GM18498 (cell line): Measurements from ENCODE around the gene RIGI.
"Not testable (repeated sequence)": the region's sequence is repeated elsewhere in the genome, so short reads cannot be mapped to it uniquely, and the experiment has no call there.

ENCODE experiments used
- ATAC-seq: cut with Tn5 transposase; IDR thresholded peaks from one replicate; pipeline ENCODE4 v1.9.1; 2021; ENCODE audit warnings: mild to moderate bottlenecking, moderate library complexity; ENCODE audit not compliant: unreplicated experiment

The RIGI gene

DNA sequence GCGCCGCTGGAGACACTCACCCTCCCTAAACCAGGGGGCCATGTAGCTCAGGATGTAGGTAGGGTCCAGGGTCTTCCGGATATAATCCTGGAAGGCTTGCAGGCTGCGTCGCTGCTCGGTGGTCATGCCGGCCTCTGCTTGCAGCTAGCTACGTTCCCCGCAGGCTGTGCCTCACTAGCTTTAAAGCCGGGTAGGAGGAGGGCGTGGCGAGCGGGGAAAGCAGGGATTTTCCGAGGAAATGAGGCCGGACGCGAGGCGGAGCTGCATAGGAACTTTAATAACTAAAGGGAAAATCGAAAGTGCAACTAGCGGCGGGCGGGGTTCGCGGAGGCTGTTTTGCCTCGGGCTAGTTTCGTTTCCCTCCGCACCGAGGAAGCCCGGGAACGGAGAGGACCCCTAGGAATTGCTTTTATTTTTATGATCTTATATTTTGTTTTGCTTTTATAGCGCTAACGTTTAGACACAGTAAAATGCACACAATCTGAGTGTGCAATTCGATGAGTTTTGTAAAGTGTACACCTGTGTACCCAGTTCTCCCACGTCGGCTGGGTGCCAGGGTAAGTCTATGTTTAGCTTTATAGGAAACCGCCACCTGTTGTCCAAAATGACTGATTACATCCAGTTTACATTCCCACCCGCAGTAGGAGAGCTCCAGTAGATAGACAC, at the start of gene RIGI:
Gene RIGI, minus strand, starts transcription at position 156 of the 666 bp plus-strand sequence. Its CDS starts 30 bp downstream, at position 126.
- ATAC-seq = peak; percentile 71

DNA sequence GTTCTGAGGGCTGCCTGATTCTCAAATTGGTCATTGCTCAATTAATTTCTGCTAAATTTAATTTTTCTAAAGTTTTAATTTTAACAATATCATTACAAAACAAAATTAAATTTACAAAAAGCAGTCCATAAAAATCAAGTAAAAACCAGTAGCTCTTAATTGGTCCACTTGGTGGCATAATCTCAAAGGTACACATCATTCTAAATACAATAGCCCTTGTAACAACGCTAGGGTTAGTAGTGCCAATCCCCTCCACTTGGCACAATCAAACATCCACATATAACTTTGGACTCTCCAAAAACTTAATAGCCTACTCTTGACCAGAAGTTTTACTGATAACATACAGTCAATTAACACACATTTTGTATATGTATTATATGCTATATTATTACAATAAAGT, 48.9 kb upstream of the RIGI start:
- no peak for ATAC-seq

DNA sequence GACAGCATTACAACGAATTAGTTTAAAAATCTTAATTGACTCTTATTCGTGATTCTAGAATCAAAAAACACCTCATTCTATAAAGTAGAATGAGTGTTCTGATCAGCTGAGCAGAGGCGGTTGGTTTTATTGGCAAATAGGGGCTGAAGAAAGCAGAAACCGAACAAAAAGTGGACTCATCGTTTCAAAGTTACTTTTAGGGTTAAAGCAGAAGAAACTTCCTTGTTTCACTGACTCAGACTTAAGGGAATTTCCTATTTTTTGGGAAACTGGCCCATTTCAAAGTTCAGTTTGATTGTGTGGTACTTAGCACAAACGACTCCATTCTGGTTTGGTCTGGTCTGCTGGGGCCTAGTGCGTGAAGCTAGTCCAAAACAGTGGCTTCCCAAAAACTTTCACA, 47.8 kb upstream of the RIGI start:
- ATAC-seq = no peak

DNA sequence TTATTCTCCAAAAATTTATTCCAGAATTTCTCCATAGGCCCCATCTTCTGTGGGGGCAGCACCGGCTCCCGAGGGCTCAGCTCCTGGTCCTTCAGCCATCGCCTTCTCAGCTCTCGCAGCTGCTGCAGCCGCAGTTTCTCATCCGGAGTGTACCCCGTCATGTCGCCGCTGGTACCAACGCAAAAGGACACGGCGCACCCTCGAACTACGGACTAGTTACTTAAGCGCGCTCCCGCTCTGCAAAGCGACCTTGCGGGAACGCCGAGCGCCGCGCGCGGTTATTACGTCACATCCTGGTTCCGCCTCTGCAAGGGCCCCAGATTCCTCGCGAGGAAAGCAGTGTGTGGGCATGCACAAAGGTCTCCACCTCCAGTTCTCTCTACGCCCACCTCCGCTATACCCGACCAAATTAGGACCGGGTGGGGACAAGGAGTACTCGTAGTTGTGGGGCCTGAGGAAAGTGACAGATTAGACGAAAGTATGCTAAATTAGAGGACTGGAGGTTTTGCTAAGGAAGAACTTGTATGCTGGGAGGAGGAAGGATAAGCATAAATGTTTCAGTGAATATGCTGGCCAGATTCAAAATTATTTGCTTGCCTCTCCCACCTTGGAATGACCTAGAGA, 47.0 kb upstream of the RIGI start, which contains the start of gene NDUFB6:
Gene NDUFB6, minus strand, starts transcription at position 260 of the 624 bp plus-strand sequence. Its CDS starts 99 bp downstream, at position 161.
- ATAC-seq = peak; percentile 89

DNA sequence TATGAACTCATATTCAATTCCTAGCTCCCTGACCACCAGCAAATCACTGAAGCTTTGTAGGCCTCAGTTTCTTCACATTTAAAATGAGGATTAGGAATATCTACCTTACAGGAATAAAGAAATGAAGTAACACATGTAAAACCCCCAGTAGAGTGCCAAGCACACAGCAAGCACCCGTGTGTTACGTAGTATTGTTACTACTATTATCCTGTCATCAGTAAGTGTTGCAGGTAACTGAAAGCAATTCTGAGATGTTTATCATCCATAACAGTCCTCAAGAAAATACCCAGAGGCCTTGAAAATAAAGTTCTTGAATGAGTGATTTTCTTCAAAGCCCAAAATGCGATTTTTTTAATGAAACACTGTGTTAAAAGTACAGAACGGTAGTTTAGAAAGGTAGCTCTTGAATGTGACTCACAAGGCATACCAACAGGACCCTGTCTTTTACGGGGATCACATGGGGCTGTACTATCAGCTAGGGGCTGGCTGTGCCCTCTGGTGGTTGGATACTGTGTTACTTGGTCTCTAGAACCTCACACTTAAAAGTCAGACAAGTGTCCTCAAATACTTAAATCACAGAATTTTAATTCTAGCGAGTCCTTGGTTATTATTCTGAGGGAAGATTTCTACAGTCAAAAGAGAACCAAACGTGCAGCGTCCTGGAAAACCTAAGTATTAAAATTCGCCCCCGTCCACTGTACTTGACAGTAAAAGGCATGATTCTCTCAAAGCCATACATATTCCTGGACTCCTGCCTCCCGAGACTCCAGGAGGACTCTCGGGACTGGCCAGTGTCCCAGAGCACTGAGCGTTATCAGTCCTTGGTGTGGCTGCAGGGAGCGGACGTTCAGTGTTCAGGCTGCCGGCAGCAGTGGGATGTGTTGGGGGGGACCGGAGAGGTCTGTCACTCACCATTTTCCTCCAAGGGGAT, 46.2 kb upstream of the RIGI start:
- peak; percentile 90 for ATAC-seq

DNA sequence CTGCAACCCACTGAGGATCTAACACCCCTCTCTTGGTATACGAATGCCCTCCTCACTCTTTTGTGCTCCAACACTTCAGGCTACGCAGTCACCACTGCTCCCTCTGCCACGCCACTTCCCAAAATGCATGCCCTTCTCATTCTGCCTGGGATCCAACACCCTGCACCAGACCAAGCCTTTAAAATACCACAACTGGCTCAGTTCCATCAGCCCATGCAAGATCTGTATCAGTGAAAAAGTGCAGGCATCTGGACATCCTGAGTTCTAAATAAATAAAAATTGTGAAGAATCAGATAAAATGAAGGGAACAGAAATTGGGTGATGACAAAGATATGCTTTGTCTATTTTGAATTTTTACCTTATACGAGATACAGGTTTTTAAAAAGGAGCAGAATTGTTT, 44.3 kb upstream of the RIGI start:
- no peak for ATAC-seq

DNA sequence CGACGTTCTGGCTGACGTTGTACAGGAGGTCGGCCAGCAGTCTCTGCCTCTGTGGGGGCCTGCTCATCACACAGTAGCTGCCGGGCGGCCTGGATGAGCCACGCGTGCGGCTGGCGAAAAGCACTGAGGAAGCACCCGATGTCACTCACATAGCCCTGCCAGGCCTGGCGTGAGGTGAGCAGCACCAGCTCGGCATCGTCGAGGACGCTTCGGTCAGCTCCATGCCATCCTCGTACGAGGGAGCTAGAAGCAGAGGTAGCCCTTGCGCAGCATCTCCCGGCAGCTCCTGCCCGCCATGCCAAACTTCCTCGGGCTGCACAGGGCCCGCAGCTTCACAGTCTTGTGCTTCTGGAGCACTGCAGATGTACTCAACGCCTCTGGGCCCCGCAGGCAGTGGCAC, 40.8 kb upstream of the RIGI start:
- ATAC-seq = no peak

DNA sequence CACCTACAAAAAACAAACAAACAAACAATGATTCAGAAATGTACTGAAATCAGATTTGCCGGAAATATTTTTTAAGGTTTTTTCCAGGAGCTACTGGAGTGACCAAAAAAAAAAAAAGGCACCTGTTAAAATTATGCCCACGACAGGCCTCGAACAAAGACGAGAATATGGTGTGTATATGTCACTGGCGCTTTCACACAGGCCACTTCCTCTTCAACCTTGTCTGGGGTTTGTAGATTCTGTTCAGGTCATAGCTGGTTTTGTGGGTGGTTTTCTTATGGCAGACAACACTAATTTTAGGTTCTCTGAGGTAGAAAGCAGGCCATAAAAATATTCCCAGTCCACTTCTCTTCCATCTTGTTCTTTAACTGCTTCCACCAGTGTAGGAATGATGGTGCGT, 40.0 kb upstream of the RIGI start:
- no peak for ATAC-seq

DNA sequence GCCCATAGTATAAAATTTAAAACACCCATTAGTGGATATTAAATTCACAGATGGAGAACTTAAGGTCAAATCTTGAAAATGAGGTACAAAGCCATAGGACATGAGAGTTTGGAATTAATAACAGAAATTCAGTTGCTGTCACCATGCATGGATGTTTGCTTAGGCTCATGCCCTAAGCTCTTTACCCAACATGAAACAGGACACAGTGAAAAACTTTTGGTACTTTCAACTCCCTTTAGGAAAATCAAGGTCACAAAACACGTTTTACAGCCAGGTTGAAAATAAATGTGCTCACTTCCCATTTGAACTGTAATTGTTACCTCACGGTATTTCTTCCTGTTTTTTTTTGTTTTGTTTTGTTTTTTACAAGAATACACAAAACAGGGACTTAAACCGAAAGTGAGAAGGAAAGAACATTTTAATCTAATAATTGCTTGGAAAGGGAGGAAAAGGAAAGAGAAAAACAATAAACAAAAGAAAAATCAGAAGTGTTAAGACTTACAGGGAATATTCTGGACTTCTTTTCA, 32.5 kb upstream of the RIGI start:
- no peak for ATAC-seq

DNA sequence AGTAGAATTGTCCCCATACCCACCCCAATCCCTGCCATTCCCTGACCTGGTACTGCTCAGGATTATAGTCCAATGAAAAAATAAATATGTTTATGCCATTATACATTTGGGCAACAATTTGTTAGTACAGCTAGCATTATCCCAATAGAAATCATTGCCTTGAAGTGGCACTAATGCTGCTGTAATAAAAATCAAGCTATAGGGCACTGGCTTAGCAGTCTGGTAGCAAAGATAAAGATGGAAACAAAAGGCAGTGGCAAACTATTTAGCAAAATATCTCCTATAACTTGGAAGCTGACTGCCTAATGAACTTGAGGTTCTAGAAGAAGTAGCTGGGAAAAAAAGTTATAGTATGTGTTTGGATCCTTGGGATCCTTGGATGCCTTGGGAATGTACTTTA, 28.6 kb upstream of the RIGI start:
- no peak for ATAC-seq

DNA sequence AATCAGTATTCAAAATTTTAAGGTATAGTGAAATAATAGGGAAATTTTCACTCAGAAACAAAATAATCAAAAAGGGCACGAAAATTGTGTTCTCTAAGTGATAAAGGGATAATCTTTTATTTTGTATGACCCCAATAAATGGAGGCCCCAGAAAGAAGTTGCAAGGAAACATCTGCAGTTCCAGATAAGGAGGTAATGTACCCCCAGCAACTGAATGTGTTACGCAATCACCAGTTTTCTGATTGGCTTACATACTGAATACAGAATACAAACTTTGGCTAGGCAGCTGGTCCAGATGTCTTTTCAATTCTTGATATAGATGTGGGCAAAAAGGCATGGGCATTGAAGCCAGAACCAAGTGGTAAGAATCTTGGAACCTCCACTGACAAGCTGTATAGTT, 28.1 kb upstream of the RIGI start:
- no peak for ATAC-seq

DNA sequence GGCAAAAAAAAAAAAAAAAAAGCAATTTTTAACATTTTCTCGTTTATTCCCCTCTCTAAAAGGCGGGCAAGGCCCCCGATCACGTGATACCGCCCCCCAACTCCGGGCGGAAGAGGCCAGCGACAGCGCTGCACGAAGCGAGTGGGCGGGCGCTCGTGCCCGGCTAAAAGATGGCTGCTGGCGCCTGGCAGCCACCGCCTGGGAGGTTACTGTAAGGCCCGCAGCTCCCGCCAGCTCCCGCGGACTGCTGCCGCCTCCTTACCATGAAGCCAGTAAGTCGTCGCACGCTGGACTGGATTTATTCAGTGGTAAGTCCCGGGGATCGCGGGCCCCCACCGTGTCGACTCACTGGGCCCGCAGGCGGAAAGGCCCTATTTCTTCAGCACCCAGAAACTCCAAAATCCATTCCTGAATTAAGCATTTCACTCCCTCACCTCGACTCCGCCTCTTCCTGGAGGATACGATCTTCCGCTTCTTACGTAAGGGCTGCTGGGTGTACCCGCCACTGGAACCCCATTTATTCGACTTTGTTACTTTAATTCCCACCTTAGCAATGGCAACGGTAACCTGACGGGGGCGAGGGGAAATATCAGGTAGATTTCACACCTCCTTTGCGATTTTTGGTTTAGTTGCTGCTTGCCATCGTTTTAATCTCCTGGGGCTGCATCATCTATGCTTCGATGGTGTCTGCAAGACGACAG, 26.3 kb upstream of the RIGI start, which contains the start of the genes SMIM27 and TOPORS:
Gene SMIM27, plus strand, starts transcription at position 156 of the 701 bp plus-strand sequence. Its CDS starts 108 bp downstream, at position 264.
Gene TOPORS, minus strand, starts transcription at position 415 of the 701 bp plus-strand sequence. Its CDS starts 150 bp downstream, at position 265.
- peak; percentile 77 for ATAC-seq

DNA sequence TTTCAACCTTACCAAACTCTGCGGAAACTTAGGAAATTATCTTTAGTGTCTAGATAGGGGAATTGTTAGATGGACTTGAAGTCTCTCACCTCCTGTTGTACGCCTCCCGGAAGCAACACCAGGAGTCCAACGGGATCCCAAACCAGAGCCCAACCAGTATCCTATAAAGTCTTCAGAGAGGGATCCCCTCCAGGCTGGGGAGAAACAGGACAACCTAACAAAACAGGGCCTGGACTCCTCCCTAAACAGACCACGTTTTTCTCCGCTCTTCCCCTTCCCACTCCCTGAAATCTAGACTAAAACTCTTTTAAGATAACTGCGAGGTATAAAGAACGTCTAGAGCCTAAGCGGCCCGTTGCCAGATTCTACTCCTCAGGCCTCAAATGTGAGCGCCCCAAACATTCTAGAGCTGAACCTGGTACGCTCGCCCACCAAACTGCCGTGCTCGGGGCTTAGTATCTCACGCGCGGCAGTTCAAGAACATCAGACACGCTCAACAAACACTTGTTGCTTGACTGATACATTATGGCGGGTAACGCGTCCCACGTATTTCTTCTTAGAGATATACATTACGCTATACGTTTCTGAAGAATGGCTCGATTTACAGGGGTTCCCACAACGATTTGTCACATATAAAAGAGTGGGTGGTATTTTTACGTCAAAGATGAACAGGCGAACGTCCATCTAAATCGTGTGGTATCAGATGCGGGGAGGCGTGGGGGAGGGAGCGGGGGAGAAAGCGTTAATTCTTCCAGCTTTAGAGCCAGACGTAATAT, 25.5 kb upstream of the RIGI start:
- ATAC-seq = peak; percentile 3

DNA sequence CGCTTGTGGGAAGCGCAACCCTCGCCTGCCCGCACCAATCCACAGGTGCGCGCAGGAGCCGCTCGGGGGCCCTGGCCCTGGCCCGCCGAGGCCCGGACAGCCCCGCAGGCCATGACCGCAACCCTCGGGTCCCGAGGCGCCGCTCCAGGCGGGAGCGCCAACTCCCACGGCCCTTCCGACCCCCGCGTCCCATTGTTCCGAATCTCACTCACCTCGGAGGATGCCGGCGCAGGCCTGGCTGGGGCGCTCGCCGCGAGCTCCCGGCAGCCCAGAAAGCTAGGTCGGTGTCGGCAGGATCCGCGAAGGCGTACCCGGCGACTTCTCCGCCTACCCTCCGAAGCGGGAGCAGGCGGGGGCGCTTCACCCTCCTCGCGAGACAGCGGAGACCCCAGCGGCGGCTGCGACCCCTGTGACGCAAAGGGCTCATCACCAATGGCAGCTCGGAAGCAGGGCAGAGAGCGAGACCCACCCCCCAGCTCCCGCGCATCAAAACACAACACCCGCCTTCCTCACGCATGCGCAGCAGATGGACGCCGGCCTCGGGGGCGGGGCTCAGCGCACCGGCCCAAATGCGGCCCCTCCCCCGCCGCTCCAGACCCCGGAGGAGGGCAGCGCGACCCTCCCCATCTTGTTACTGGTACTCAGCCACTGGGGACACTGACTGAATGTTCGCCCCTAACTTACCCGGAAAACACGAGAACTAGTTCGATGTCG, 24.7 kb upstream of the RIGI start:
- ATAC-seq = peak; percentile 75

DNA sequence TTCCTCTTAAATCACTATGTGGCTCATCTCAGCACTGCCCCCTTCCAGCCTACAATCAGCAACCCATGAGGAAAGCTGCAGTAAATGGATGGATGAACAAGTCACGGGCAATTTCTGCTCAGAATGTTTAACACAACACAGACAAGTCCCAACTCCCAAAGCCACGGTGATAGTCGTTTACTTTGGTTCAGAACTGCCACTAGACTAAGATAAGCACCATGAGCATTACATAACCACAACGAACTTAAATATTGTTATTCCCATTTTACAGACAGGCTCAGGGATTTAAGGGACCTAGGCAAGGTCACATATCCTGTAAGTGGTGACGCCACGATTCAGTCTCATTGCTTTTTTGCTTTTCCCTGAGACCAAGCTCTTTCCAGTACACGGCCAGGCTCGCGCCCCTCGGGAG, 24.2 kb upstream of the RIGI start:
- ATAC-seq = no peak

DNA sequence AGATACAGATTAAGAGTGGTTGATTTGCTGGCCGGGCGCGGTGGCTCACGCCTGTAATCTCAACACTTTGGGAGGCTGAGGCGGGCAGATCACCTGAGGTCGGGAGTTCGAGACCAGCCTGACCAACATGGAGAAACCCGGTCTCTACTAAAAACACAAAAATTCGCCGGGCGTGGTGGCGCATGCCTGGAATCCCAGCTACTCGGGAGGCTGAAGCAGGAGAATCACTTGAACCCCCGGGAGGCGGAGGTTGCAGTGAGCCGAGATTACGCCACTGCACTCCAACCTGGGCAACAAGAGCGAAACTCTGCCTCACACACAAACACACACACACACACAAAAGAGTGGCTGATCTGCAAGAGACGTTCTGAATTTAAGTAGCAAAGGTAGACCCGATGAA, 22.2 kb upstream of the RIGI start:
- not testable (repeated sequence) for ATAC-seq

DNA sequence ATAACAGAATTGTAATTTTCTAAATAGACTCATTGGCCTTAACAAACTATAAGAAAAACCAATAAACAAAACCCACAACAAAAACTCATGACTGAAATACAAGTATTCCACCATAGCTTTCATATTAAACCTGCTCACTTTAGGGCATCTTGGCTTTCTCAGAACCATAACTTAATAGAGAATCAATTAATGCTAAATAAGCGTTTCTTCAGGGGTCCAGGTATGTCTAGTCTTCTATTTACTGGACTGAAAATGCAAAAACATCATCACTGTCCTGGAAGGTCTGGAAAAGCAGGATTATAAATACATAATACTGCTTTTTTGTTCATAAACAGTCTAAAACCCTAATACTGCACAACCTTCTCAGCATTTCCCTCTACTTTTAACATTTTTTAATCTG, 19.9 kb upstream of the RIGI start:
- ATAC-seq = no peak

DNA sequence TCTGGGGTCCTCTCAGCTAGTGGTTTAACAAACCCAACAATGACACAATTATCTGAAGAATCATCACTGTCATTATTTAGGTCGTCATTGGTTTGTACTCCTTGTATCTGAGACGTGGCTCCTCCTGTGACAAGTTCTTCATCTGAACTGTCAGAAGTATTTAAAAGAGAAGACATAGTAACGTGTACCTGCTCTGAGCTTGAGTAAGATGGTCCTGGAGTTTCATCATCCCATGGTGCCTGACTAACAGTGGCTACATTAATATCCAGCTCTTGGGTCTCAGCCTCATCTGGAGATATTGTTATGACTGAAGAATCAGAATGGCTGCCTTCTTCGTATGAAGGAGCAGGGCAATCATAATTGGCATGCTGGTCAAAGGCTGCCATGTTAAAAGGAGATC, 17.1 kb upstream of the RIGI start:
- ATAC-seq = no peak

DNA sequence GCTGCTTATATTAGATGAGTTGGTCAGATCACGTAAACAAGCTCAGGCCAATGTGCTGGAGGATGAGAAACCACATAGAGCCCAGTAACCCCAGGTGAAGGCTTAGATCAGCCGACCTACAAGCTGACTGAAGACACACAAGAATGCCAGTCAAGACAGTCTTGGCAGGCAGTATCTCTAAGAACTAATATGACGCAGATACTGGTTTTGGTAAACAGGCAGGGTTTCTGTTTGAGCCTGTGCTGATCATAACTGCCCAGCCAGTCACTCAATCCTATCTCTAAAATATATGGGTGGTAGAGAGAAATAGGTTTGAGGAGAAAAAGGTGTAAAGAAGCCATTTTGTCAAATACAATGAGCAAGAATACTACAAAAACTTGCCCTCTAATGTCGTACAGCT, 7.8 kb upstream of the RIGI start:
- ATAC-seq = no peak
